ENCODE results near the gene ADGRB2. TPM values are rescaled to one million over a fixed set of nuclear protein-coding genes. Genes with fewer than 3 reads are reported as not detected.

ADGRB2 gene
- total RNA-seq, 2 experiments from 2014 or later = 4.0 to 11.4 TPM

DNA sequence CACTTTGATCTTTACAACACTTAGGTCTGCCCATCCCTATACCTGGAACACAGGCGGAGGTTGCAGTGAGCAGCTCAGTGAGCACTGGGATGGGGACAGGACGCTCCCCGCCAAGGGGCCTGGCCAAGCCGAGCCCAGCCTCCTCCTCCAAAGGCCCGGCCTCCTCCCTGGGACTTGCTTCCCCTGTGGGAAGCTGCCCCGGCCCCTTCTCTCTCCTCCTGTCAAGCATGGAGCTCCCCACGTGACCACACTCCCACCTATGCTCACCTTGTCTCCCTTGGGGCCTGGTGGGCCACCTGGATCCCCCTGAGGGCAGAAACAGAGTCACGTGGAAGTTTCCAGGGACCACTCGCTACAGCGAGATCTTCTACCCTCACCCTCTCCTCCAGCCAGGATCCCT, 73.2 kb downstream of the ADGRB2 start:
- Histone ChIP-seq H3K4me3 (ENCODE audit: low read depth, low read length, poor library complexity, severe bottlenecking) (no peak overlapping the region), H3K36me3 (ENCODE audit: insufficient read depth, low read length) (no peaks in the 10 kb centered on the region), H3K4me2 (ENCODE audit: low read length) (no peak overlapping the region), H2AFZ (ENCODE audit: low read length) (no peak overlapping the region), H3K4me1 (ENCODE audit: insufficient read depth, low read length, poor library complexity, severe bottlenecking) (no peaks in the 10 kb centered on the region), H3K9me3 (ENCODE audit: low read length) (no peaks in the 10 kb centered on the region), H3K27ac (ENCODE audit: low read depth, low read length, poor library complexity, severe bottlenecking) (no peak overlapping the region), H4K20me1 (ENCODE audit: insufficient read depth, low read length) (no peaks in the 10 kb centered on the region), H3K9me2 (ENCODE audit: insufficient read depth, low read length) (no peaks in the 10 kb centered on the region), H3K79me2 (ENCODE audit: insufficient read depth, low read depth, low read length) (no peaks in the 10 kb centered on the region)
- TF ChIP-seq, protein P1, sequence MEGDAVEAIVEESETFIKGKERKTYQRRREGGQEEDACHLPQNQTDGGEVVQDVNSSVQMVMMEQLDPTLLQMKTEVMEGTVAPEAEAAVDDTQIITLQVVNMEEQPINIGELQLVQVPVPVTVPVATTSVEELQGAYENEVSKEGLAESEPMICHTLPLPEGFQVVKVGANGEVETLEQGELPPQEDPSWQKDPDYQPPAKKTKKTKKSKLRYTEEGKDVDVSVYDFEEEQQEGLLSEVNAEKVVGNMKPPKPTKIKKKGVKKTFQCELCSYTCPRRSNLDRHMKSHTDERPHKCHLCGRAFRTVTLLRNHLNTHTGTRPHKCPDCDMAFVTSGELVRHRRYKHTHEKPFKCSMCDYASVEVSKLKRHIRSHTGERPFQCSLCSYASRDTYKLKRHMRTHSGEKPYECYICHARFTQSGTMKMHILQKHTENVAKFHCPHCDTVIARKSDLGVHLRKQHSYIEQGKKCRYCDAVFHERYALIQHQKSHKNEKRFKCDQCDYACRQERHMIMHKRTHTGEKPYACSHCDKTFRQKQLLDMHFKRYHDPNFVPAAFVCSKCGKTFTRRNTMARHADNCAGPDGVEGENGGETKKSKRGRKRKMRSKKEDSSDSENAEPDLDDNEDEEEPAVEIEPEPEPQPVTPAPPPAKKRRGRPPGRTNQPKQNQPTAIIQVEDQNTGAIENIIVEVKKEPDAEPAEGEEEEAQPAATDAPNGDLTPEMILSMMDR (conservative IDR thresholded peaks at IDR 0.05; ENCODE audit: low read length) = no peak
- no peak for TF ChIP-seq EZH2phosphoT487 (IDR thresholded peaks at IDR 0.05; ENCODE audit: borderline replicate concordance, low read depth, low read length)
- no TSS peak for BruUV-seq (replicated peaks)
- intact Hi-C loops (cut with micrococcal nuclease; ENCODE audit: unreplicated experiment) = no loop called here
- CTCF ChIA-PET (ENCODE audit: unreplicated experiment) = no interaction called here
- DNase-seq (ENCODE audit: low spot score) = no peak
- POLR2A ChIA-PET = no interaction called here

DNA sequence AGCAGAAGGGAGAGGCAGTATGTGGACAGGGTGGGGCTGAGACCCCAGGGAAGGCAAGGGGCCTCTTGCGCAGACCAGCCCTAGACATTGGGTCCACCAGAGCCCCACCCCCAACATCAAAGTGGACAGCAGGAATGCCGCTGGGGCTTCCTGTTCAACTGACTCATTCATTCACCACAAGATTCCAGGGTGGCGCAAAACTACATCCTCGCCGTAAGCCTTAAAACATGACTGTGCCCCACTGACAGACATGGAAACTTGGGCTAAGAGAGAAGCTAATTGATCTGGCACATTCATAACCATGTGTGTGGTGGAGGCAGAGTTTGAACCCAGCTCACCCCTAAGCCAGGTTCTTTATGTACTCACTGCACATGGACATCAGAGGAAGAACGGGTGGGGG, 74.3 kb downstream of the ADGRB2 start:
- Histone ChIP-seq H4K20me1 (ENCODE audit: insufficient read depth, low read length) (no peaks in the 10 kb centered on the region), H3K36me3 (ENCODE audit: insufficient read depth, low read length) (no peaks in the 10 kb centered on the region), H3K9me3 (ENCODE audit: low read length) (no peaks in the 10 kb centered on the region), H3K4me1 (ENCODE audit: insufficient read depth, low read length, poor library complexity, severe bottlenecking) (no peaks in the 10 kb centered on the region), H3K4me3 (ENCODE audit: low read depth, low read length, poor library complexity, severe bottlenecking) (no peak overlapping the region), H3K27ac (ENCODE audit: low read depth, low read length, poor library complexity, severe bottlenecking) (no peak overlapping the region), H3K79me2 (ENCODE audit: insufficient read depth, low read depth, low read length) (no peaks in the 10 kb centered on the region), H3K9me2 (ENCODE audit: insufficient read depth, low read length) (no peaks in the 10 kb centered on the region), H2AFZ (ENCODE audit: low read length) (no peak overlapping the region), H3K4me2 (ENCODE audit: low read length) (no peak overlapping the region)
- ChIA-PET CTCF (ENCODE audit: unreplicated experiment) (no interaction called here), POLR2A (no interaction called here)
- no peak for TF ChIP-seq EZH2phosphoT487 (IDR thresholded peaks at IDR 0.05; ENCODE audit: borderline replicate concordance, low read depth, low read length)
- TF ChIP-seq, protein P1 (conservative IDR thresholded peaks at IDR 0.05; ENCODE audit: low read length) = no peak
- no TSS peak for BruUV-seq (replicated peaks)
- no peak for DNase-seq (ENCODE audit: low spot score)
- intact Hi-C loops (cut with micrococcal nuclease; ENCODE audit: unreplicated experiment) = no loop called here

DNA sequence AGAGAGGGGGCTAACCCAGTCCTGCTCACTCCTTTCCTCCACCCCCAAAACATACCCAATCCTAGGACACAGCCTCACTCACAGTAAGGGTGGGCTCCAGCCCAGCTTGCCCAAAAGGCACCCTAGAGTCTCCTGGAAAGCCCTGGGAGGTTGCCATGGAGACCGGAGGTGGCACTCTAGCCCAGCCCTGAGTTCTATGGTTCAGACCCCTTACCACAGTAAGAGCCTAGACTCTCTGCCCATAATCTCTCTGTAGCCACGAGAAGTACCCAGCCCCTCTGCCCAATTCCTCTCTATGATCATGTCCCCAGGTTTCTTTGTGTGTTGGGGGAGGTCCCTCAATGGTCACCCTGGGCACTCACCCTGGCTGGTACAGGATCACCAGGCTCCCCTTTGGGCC, 74.8 kb downstream of the ADGRB2 start:
- no peaks in the 10 kb centered on the region for H3K4me1 ChIP-seq (ENCODE audit: insufficient read depth, low read length, poor library complexity, severe bottlenecking)
- CTCF ChIA-PET (ENCODE audit: unreplicated experiment) = no interaction called here

More for the DNA sequence above, 74.8 kb downstream of the ADGRB2 start:
- no peaks in the 10 kb centered on the region for H3K36me3 ChIP-seq (ENCODE audit: insufficient read depth, low read length)
- BruUV-seq (replicated peaks) = no TSS peak
- POLR2A ChIA-PET = no interaction called here
- no peak overlapping the region for H3K4me3 ChIP-seq (ENCODE audit: low read depth, low read length, poor library complexity, severe bottlenecking)
- TF ChIP-seq EZH2phosphoT487 (IDR thresholded peaks at IDR 0.05; ENCODE audit: borderline replicate concordance, low read depth, low read length) = no peak
- TF ChIP-seq, protein P1 (conservative IDR thresholded peaks at IDR 0.05; ENCODE audit: low read length) = no peak
- no peaks in the 10 kb centered on the region for H3K9me2 ChIP-seq (ENCODE audit: insufficient read depth, low read length)
- no peak overlapping the region for H3K4me2 ChIP-seq (ENCODE audit: low read length)
- intact Hi-C loops (cut with micrococcal nuclease; ENCODE audit: unreplicated experiment) = no loop called here
- no peak overlapping the region for H3K27ac ChIP-seq (ENCODE audit: low read depth, low read length, poor library complexity, severe bottlenecking)
- H3K9me3 ChIP-seq (ENCODE audit: low read length) = no peaks in the 10 kb centered on the region
- no peak overlapping the region for H2AFZ ChIP-seq (ENCODE audit: low read length)
- no peaks in the 10 kb centered on the region for H4K20me1 ChIP-seq (ENCODE audit: insufficient read depth, low read length)
- H3K79me2 ChIP-seq (ENCODE audit: insufficient read depth, low read depth, low read length) = no peaks in the 10 kb centered on the region
- DNase-seq (ENCODE audit: low spot score) = no peak

All from OCI-LY7 (cell line).